MCF 10A (cell line): ENCODE results near the gene PCNX3. TPM values are rescaled to one million over a fixed set of nuclear protein-coding genes. Genes with fewer than 3 reads are reported as not detected.

ENCODE experiments used
- BruUV-seq: library from RNA; stranded (reverse); fragments of 400-500 nt; replicated peaks from 2 replicates; lab custom pipeline; 2021; lab: Mats Ljungman, UMichigan
- CTCF ChIA-PET: fragments of 300-600 bp; sonication (Branson Sonifier 250); formaldehyde crosslinking; extraction: SDS; loops from one replicate; lab custom pipeline; 2021; ENCODE audit warnings: antibody characterized with exemption, inconsistent platforms; lab: Yijun Ruan, JAX
- POLR2A ChIA-PET: fragments of 300-600, 350-650 bp; sonication (Branson Sonifier 250); formaldehyde crosslinking; extraction: SDS; loops from one replicate; lab custom pipeline; 2020; ENCODE audit warnings: antibody characterized with exemption, inconsistent platforms; lab: Yijun Ruan, JAX
- DNase-seq: peaks from one replicate; pipeline ENCODE4 v3.0.0-alpha.2; 2018; ENCODE audit not compliant: unreplicated experiment
- H3K27ac Mint-ChIP-seq: one replicate; pipeline ENCODE4 v1.8.0; 2022; ENCODE audit warnings: mild to moderate bottlenecking, low read depth, mixed read lengths; ENCODE audit not compliant: unreplicated experiment
- H3K27me3 Mint-ChIP-seq: one replicate; pipeline ENCODE4 v1.8.0; 2022; ENCODE audit warnings: mixed read lengths; ENCODE audit not compliant: insufficient read depth, unreplicated experiment
- H3K36me3 Mint-ChIP-seq: one replicate; pipeline ENCODE4 v1.8.0; 2022; ENCODE audit warnings: mild to moderate bottlenecking, moderate library complexity, mixed read lengths; ENCODE audit not compliant: insufficient read depth, unreplicated experiment
- H3K4me1 Mint-ChIP-seq: one replicate; pipeline ENCODE4 v1.8.0; 2022; ENCODE audit warnings: mixed read lengths; ENCODE audit not compliant: insufficient read depth, unreplicated experiment
- H3K4me3 Mint-ChIP-seq: one replicate; pipeline ENCODE4 v1.8.0; 2022; ENCODE audit warnings: mild to moderate bottlenecking, moderate library complexity, mixed read lengths; ENCODE audit not compliant: unreplicated experiment
- H3K9me3 Mint-ChIP-seq: one replicate; pipeline ENCODE4 v1.8.0; 2022; ENCODE audit warnings: mixed read lengths; ENCODE audit not compliant: unreplicated experiment
- intact Hi-C: fragments of 100-400 bp; cut with micrococcal nuclease; formaldehyde crosslinking; loops from 2 replicates; pipeline ENCODE4 v1.14.1; 2022
- total RNA-seq: library from RNA; stranded (reverse); gene quantifications from 2 replicates; pipeline ENCODE4 v1.2.3, GENCODE V29; 2022
- TF ChIP-seq, protein P1 (sequence below): fragments of 200-600 bp; IDR thresholded peaks from one replicate; pipeline ENCODE4 v1.8.0; 2022; ENCODE audit warnings: antibody characterized with exemption, mild to moderate bottlenecking; ENCODE audit not compliant: unreplicated experiment

Gene PCNX3
- total RNA-seq, 1 experiment from 2014 or later: 40.9 TPM

DNA sequence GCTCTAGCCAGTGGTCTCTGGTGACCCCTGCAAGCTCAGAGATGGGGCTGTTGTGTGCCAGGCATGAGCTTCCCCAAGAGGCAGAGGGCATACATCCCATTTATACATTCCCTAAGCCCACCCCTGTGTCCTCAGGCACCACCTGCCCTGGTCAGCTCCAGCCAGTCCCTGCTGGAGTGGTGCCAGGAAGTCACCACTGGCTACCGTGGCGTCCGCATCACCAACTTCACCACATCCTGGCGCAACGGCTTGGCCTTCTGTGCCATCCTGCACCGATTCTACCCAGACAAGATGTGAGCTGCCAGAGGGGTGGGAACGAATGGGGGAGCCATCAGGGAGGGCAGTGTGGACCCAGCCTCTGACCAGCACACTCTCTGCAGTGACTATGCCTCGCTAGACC is 31.5 kb upstream of the PCNX3 start:
- BruUV-seq: no TSS peak
- Mint-ChIP-seq H3K27ac (no peak overlapping the region), H3K27me3 (no peaks in the 10 kb centered on the region), H3K4me1 (peaks cover 10% of the 10 kb centered on the region), H3K36me3 (peaks cover 26% of the 10 kb centered on the region), H3K4me3 (no peak overlapping the region), H3K9me3 (no peaks in the 10 kb centered on the region)
- CTCF ChIA-PET: interaction anchor here (2.5 kb wide), 1 partner anchor 9 kb away, joined by 9 read pairs; no protein-coding TSS in a partner anchor
- TF ChIP-seq, protein P1, sequence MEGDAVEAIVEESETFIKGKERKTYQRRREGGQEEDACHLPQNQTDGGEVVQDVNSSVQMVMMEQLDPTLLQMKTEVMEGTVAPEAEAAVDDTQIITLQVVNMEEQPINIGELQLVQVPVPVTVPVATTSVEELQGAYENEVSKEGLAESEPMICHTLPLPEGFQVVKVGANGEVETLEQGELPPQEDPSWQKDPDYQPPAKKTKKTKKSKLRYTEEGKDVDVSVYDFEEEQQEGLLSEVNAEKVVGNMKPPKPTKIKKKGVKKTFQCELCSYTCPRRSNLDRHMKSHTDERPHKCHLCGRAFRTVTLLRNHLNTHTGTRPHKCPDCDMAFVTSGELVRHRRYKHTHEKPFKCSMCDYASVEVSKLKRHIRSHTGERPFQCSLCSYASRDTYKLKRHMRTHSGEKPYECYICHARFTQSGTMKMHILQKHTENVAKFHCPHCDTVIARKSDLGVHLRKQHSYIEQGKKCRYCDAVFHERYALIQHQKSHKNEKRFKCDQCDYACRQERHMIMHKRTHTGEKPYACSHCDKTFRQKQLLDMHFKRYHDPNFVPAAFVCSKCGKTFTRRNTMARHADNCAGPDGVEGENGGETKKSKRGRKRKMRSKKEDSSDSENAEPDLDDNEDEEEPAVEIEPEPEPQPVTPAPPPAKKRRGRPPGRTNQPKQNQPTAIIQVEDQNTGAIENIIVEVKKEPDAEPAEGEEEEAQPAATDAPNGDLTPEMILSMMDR: no peak
- intact Hi-C loops: no loop called here
- POLR2A ChIA-PET: interaction anchor here (0.9 kb wide), 1 partner anchor 285 kb away, joined by 3 read pairs; no protein-coding TSS in a partner anchor
- no peak for DNase-seq

DNA sequence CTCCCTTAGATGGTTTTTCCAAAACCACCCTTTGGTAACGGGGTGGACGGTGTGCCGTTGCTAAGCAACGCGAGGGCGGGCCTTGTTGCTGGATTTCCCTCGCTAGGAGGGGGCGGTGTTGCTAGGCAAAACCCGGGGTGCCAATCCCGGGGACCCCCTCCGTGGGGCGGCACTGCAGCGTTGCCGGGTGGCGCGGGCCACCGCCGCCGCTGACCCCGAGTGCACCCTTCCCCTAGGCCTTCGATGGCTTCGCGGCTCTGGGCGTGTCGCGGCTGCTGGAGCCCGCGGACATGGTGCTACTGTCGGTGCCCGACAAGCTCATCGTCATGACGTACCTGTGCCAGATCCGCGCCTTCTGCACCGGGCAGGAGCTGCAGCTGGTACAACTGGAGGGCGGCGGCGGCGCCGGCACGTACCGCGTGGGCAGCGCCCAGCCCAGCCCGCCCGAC is 30.8 kb upstream of the PCNX3 start:
- TF ChIP-seq, protein P1: no peak
- no peaks in the 10 kb centered on the region for H3K9me3 Mint-ChIP-seq
- peaks cover 10% of the 10 kb centered on the region for H3K4me1 Mint-ChIP-seq
- CTCF ChIA-PET: interaction anchor here (2.5 kb wide), 1 partner anchor 9 kb away, joined by 9 read pairs; no protein-coding TSS in a partner anchor
- no TSS peak for BruUV-seq
- H3K27ac Mint-ChIP-seq: no peak overlapping the region
- H3K36me3 Mint-ChIP-seq: peaks cover 26% of the 10 kb centered on the region
- intact Hi-C loops: no loop called here
- H3K27me3 Mint-ChIP-seq: no peaks in the 10 kb centered on the region
- no peak for DNase-seq
- no peak overlapping the region for H3K4me3 Mint-ChIP-seq
- POLR2A ChIA-PET: no interaction called here

DNA sequence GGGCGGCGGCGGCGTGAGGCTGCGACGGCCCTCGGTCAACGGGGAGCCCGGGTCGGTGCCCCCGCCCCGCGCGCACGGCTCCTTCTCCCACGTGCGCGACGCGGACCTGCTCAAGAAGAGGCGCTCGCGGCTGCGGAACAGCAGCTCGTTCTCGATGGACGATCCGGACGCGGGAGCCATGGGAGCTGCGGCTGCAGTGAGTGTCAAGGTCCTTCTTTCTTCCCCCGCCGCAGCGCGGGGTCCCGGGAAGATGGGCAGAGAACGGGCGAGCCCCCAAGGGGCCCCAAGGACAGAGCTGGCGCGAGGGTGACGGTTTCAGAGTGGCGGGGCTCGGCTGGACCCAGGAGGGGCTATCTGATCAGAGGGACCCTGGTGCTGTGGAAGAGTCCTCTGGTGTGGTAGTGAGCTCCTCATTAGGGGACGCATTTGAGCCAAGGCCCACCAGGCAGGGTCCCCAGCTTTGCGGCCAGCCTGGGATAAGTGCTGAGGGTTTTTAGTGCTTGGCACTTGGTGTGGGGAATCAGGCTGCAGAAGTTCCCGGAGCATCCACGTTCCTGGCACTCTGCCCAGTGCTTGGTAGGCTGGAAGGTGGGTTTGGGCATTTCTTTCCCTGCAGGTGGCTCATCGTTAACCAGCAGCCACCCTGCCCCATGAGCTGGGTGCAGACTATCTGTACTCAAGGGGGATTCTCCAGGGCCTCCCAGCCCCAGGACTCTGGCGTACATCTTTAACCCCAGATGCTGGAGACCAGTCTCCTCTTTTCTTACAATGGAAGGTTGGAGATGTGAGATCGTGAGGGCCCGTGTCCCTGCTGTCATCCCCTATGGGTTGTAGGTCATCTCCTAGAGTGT is 30.0 kb upstream of the PCNX3 start:
- ChIA-PET CTCF (interaction anchor here (0.7 to 2.5 kb wide), 3 partner anchors 8 to 159 kb away, joined by 3 to 9 read pairs (median 3); no protein-coding TSS in a partner anchor), POLR2A (no interaction called here)
- no peak for DNase-seq
- H3K36me3 Mint-ChIP-seq: peaks cover 21% of the 10 kb centered on the region
- no peak overlapping the region for H3K27ac Mint-ChIP-seq
- TF ChIP-seq, protein P1: no peak
- H3K9me3 Mint-ChIP-seq: no peaks in the 10 kb centered on the region
- peaks cover 10% of the 10 kb centered on the region for H3K4me1 Mint-ChIP-seq
- no TSS peak for BruUV-seq
- H3K27me3 Mint-ChIP-seq: no peaks in the 10 kb centered on the region
- H3K4me3 Mint-ChIP-seq: no peak overlapping the region
- intact Hi-C loops: no loop called here

DNA sequence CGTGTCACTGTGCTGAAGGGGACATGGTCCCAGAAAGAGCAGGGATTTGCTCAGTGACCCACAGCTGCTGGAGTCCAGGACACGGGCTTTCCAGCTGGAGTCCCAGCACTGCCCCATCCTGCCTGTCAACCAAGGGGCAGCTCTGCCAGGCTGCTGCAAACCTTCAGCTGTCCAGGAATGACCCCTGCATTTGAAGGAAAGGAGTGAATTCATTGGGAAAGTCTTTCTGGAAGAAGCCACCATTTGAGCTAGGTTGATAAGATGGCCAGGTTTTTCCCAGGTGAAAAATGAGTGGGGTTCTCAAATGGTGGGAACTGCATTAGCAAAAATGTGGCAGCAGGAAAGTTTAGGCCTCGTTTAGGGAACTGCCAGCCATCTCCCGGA is 29.3 kb upstream of the PCNX3 start:
- POLR2A ChIA-PET: interaction anchor here (1.0 to 1.2 kb wide), 2 partner anchors 8 to 11 kb away, joined by 3 to 6 read pairs; partner anchors contain the start of gene EHBP1L1
- Mint-ChIP-seq H3K27ac (no peak overlapping the region), H3K4me3 (no peak overlapping the region), H3K36me3 (peaks cover 21% of the 10 kb centered on the region), H3K9me3 (no peaks in the 10 kb centered on the region), H3K27me3 (no peaks in the 10 kb centered on the region), H3K4me1 (peaks cover 10% of the 10 kb centered on the region)
- BruUV-seq: no TSS peak
- CTCF ChIA-PET: interaction anchor here (0.5 to 2.4 kb wide), 4 partner anchors 14 to 1997 kb away, joined by 3 to 6 read pairs (median 3); no protein-coding TSS in a partner anchor
- DNase-seq: no peak
- intact Hi-C loops: no loop called here
- TF ChIP-seq, protein P1: no peak
